Adrenal gland (tissue), 12 donors: Measurements from ENCODE around the gene CFAP77. TPM values are rescaled to one million over a fixed set of nuclear protein-coding genes. Genes with fewer than 3 reads are reported as not detected.

Experiments
- DNase-seq, 7 donors: peaks; one replicate each; pipeline ENCODE4 v3.0.0-alpha.2; 2019 to 2020
- H3K27ac ChIP-seq, 5 donors: fragments of 200-600 bp; sonication (generic) in 4 of 5; 1 replicate in 3 of 5; 2 replicates in 2 of 5; pipeline versions ENCODE4 v1.5.1 to v1.8.0; 2016 to 2020; ENCODE audit warnings: mild to moderate bottlenecking in 1 of 5
- H3K27me3 ChIP-seq: fragments of 200-600 bp; 2 replicates; pipeline ENCODE4 v1.8.0; 2021
- H3K36me3 ChIP-seq, 2 donors: fragments of 200-600 bp; replicated peaks in 1 of 2; 1 replicate in 1 of 2; 2 replicates in 1 of 2; pipeline versions ENCODE4 v1.5.1 to v1.8.0; 2018 to 2022
- H3K4me1 ChIP-seq, 2 donors: fragments of 200-600 bp; replicated peaks in 1 of 2; 1 replicate in 1 of 2; 2 replicates in 1 of 2; pipeline versions ENCODE4 v1.5.1 to v1.8.0; 2018 to 2021
- H3K4me3 ChIP-seq, 4 donors: fragments of 200-600 bp; sonication (generic) in 3 of 4; one replicate each; pipeline ENCODE4 v1.5.1; 2016 to 2018
- H3K9me3 ChIP-seq, 3 donors: fragments of 200-600 bp; sonication (generic) in 1 of 3; replicated peaks in 1 of 3; 1 replicate in 2 of 3; 2 replicates in 1 of 3; pipeline versions ENCODE4 v1.5.1 to v1.8.0; 2016 to 2021
- CTCF ChIP-seq, 6 experiments: fragments of 450-650 bp in 4 of 6; fragments of 200-600 bp in 2 of 6; sonication (generic) in 1 of 6; IDR thresholded peaks; 1 replicate in 5 of 6; 2 replicates in 1 of 6; pipeline versions ENCODE4 v1.5.1 to v1.8.0; 2016 to 2021; ENCODE audit warnings: antibody characterized with exemption in 6 of 6, mild to moderate bottlenecking in 2 of 6, moderate library complexity in 1 of 6
- POLR2A ChIP-seq, 2 donors: fragments of 450-650 bp; IDR thresholded peaks; one replicate each; pipeline ENCODE4 v1.6.1; 2017; ENCODE audit warnings: antibody characterized with exemption in 2 of 2, mild to moderate bottlenecking in 2 of 2, moderate library complexity in 1 of 2
- WGBS, 4 donors: extraction: QIAGEN DNeasy Blood & Tissue Kit in 2 of 4; methylation state at CpG; one replicate each; pipeline versions ENCODE4 v1.1.5 to v1.1.7; 2013 to 2017; 5-methylcytosine and 5-hydroxymethylcytosine counted together
- intact Hi-C, 2 donors: fragments of 100-400 bp; cut with DNase I; formaldehyde crosslinking; loops; one replicate each; pipeline versions ENCODE4 v1.14.1 to v1.15.0; 2022 to 2023
- polyA plus RNA-seq, 3 donors: library from polyadenylated mRNA; stranded (reverse); fragments of 200-250 nt in 2 of 3; fragments of 350-450 nt in 1 of 3; fragmentation: Illumina TruSeq in 1 of 3; extraction: RNeasy Lipid Tissue Mini Kit (QIAGEN cat#74804) in 1 of 3; gene quantifications; one replicate each; pipeline ENCODE4 v1.2.3, GENCODE V29; 2013 to 2014
- small RNA-seq, 2 donors: library from RNA; depleted of rRNA; stranded (forward); fragments of <200 nt; gene quantifications; one replicate each; pipeline ENCODE3, GENCODE V24; 2016
- total RNA-seq, 9 donors: library from RNA; depleted of rRNA in 4 of 9; stranded (reverse); fragments of >200 nt in 4 of 9; fragments of 120-200 nt in 1 of 9; fragmentation: NEBNext Ultra II Directional in 1 of 9; extraction: Animal tissue kit (Norgen Biotek cat#: 25700) in 1 of 9; gene quantifications; one replicate each; pipeline versions ENCODE4 v1.1.0 to v1.2.4, GENCODE V29; 2013 to 2023
- donor health status: healthy with polysubstance abuse.
- donor health status: Bipolar disorder and iron deficiency.
- donor health status: DM: yes; HTN: yes; CAD: no.
- donor health status: DM: no; HTN: no; CAD: no.
- donor health status: DM: no; HTN: no; CAD: no.
- donor health status: DM: yes; HTN: yes; CAD: no.

CFAP77 gene
- total and polyA plus RNA-seq, 12 donors, result not detected

DNA sequence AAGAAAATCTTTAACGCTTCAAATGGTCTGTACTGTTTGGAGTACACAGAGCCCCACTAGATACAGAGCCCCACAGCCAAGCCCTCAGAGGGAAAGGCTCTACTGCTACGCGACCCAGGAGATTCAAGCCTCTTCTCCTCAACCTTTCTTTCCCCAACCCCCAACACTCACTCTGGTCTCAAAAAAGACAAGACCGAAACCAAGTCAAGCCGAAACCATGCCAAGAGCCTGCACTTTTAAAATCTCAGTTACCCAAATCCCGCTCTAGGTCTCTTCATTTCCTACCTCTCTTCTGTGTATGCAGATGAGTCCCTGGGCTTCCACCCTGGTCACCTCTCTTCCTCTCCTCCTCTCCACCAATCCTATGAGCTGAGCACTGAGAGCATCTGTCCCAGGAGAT, 204.3 kb downstream of the CFAP77 start:
- Histone ChIP-seq H3K9me3 (no peaks in the 10 kb centered on the region), H3K36me3 (peaks cover 0 to 39% of the 10 kb centered on the region in 2 donors), H3K4me1 (no peaks in the 10 kb centered on the region), H3K27ac (no peak overlapping the region), H3K27me3 (no peaks in the 10 kb centered on the region), H3K4me3 (no peak overlapping the region)
- intact Hi-C loops, result no loop called here
- WGBS, 4 donors, result 79 to 91% (median 85%) methylated on average over 6 of the region's 6 CpGs
- DNase-seq, result no peak
- TF ChIP-seq CTCF (IDR thresholded peaks at IDR 0.05) (no peak), POLR2A (IDR thresholded peaks at IDR 0.05) (no peak)

GRCh38 chr9:132615774-132616173, 205.8 kb downstream of the CFAP77 start:
- Histone ChIP-seq H3K4me3 (no peak overlapping the region), H3K27me3 (no peaks in the 10 kb centered on the region), H3K4me1 (no peaks in the 10 kb centered on the region), H3K36me3 (peaks cover 0 to 35% of the 10 kb centered on the region in 2 donors), H3K27ac (no peak overlapping the region), H3K9me3 (no peaks in the 10 kb centered on the region)
- no peak for DNase-seq
- intact Hi-C loops, result no loop called here
- WGBS, 4 donors, result 90 to 97% (median 94%) methylated on average over 2 of the region's 2 CpGs
- no peak for TF ChIP-seq CTCF (IDR thresholded peaks at IDR 0.05)
- no peak for TF ChIP-seq POLR2A (IDR thresholded peaks at IDR 0.05)

- intact Hi-C loops, result no loop called here
Observed at GRCh38 chr9:132616725-132617124, 206.7 kb downstream of the CFAP77 start.

DNA sequence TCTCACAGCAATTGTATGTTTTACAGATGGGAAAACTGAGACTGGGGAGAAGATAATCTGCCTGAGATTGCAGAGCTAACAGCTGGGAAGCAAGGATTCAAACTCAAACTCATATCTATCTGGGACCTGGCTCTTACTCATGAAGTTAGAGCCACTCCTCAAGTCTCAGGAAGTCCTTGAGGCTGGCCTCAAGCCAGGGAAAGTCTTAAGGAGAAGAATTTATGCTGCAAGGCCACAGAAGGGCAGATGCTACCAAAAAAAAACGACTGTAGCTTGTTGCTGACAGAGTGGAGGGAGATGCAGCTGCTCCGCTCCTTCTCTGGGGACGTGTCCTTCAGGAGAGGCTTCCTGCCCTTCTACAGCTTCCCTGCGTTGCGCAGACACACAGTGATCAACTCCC, 212.1 kb downstream of the CFAP77 start:
- Histone ChIP-seq H3K27me3 (no peaks in the 10 kb centered on the region), H3K36me3 (peaks cover 0 to 31% of the 10 kb centered on the region in 2 donors), H3K4me1 (no peaks in the 10 kb centered on the region), H3K27ac (no peak overlapping the region), H3K4me3 (no peak overlapping the region), H3K9me3 (no peaks in the 10 kb centered on the region)
- peak in 1 of 7 donors; percentile 16 for DNase-seq
- TF ChIP-seq CTCF (IDR thresholded peaks at IDR 0.05) (no peak), POLR2A (IDR thresholded peaks at IDR 0.05) (no peak)
- WGBS, 4 donors, result 60 to 67% (median 63%) methylated on average over 5 of the region's 5 CpGs
- intact Hi-C loops, result no loop called here

More at GRCh38 chr9:132616725-132617124, 206.7 kb downstream of the CFAP77 start:
- no peak for DNase-seq
- no peaks in the 10 kb centered on the region for H3K27me3 ChIP-seq
- H3K4me3 ChIP-seq, result no peak overlapping the region
- peaks cover 0 to 27% of the 10 kb centered on the region in 2 donors for H3K36me3 ChIP-seq
- 88 to 96% (median 94%) methylated on average over 5 of the region's 5 CpGs for WGBS, 4 donors
- TF ChIP-seq POLR2A (IDR thresholded peaks at IDR 0.05) (no peak), CTCF (IDR thresholded peaks at IDR 0.05) (no peak)
- no peaks in the 10 kb centered on the region for H3K4me1 ChIP-seq
- no peaks in the 10 kb centered on the region for H3K9me3 ChIP-seq
- no peak overlapping the region for H3K27ac ChIP-seq

Small RNA genes lying within 50 kb of the gene (small RNA-seq; reads per million reads assigned to genes)
- gene RNU5D-2P, result 0 reads per million in 2 donors

Other genes with a start within 250 kb of the CFAP77 start
- 10 to 100 TPM in 4 of 9 donors, 1 to 10 TPM in 5; 1.1 to 21.6 (median 9.2) TPM for gene NTNG2, start 248.2 kb upstream of the CFAP77 start, total RNA-seq
- 1 to 10 TPM in 2 of 3 donors, under 1 TPM in 1; 0.37 to 6.0 (median 2.2) TPM for gene NTNG2, start 248.2 kb upstream of the CFAP77 start, polyA plus RNA-seq
- 10 to 100 TPM; 36.5 to 71.7 (median 44.4) TPM for gene SETX, start 55.2 kb upstream of the CFAP77 start, total RNA-seq
- 10 to 100 TPM; 20.3 to 34.3 (median 23.0) TPM for gene SETX, start 55.2 kb upstream of the CFAP77 start, polyA plus RNA-seq
- 10 to 100 TPM in 4 of 9 donors, 1 to 10 TPM in 5; 6.9 to 11.4 (median 9.3) TPM for gene TTF1, start 3.4 kb upstream of the CFAP77 start, total RNA-seq
- gene TTF1, start 3.4 kb upstream of the CFAP77 start, polyA plus RNA-seq, result 10 to 100 TPM in 2 of 3 donors, 1 to 10 TPM in 1; 10.0 to 18.7 (median 11.8) TPM
- not detected for gene BARHL1, start 172.4 kb downstream of the CFAP77 start, total RNA-seq
- gene BARHL1, start 172.4 kb downstream of the CFAP77 start, polyA plus RNA-seq, result not detected